Measurements from ENCODE around the gene SAMD11.
A peak's percentile ranks its signal among the peaks of the same experiment; 100 is the strongest.

The SAMD11 gene

DNA sequence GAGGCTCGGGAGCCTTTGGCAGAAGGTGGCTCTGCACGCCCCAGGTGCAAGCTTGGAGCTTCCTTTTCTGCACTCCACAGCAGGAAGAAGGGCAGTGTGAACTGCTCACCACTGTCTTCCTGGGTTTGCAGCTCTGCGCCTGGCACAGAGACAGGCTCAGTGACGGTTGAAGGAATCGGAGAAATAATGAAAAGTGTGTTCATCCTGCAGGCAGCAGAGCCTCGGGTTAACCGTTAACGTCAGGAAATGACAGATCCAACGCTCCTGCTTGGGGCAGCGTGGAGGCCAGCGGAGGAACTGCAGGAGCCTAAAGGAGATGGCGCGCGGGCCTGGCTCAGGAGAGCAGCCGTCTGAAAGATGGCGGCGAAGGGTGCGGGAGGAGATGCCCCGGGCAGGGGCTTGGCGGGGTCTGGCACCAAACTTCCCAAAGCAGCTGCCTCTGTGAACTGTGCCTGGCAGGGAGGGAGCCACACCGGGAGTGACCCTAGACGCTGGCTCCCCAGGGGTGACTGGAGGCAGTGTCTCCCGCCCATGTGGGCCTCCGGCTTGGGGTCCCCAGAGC is 10.9 kb upstream of the SAMD11 start:
- Histone ChIP-seq H3K36me3 (replicated peaks) (no peaks in the 10 kb centered on the region), H3K27ac (no peak overlapping the region), H3K4me3 (ENCODE audit: low read depth, low read length) (no peak overlapping the region), H3K27me3 (replicated peaks) (peaks cover 33% of the 10 kb centered on the region)
- TF ChIP-seq CTCF (IDR thresholded peaks at IDR 0.05; ENCODE audit: low read depth, low read length, missing control alignments), result peak; percentile 60
- in situ Hi-C loops (cut with HindIII; ENCODE audit: low pct_ligation_motif_present, low sequenced_read_pairs), result no loop called here
- peak; percentile 28 for DNase-seq

GRCh38 chr1:913491-914130 is 10.1 kb upstream of the SAMD11 start:
- no peak for TF ChIP-seq CTCF (IDR thresholded peaks at IDR 0.05; ENCODE audit: low read depth, low read length, missing control alignments)
- in situ Hi-C loops (cut with HindIII; ENCODE audit: low pct_ligation_motif_present, low sequenced_read_pairs), result no loop called here
- H3K27ac ChIP-seq, result no peak overlapping the region
- H3K36me3 ChIP-seq (replicated peaks), result no peaks in the 10 kb centered on the region
- no peak overlapping the region for H3K4me3 ChIP-seq (ENCODE audit: low read depth, low read length)
- DNase-seq, result no peak
- H3K27me3 ChIP-seq (replicated peaks), result peaks cover 37% of the 10 kb centered on the region

GRCh38 chr1:914131-914890 is 9.4 kb upstream of the SAMD11 start:
- Histone ChIP-seq H3K4me3 (ENCODE audit: low read depth, low read length) (no peak overlapping the region), H3K27ac (no peak overlapping the region), H3K36me3 (replicated peaks) (no peaks in the 10 kb centered on the region), H3K27me3 (replicated peaks) (peaks cover 40% of the 10 kb centered on the region)
- DNase-seq, result no peak
- no peak for TF ChIP-seq CTCF (IDR thresholded peaks at IDR 0.05; ENCODE audit: low read depth, low read length, missing control alignments)
- in situ Hi-C loops (cut with HindIII; ENCODE audit: low pct_ligation_motif_present, low sequenced_read_pairs), result no loop called here

DNA sequence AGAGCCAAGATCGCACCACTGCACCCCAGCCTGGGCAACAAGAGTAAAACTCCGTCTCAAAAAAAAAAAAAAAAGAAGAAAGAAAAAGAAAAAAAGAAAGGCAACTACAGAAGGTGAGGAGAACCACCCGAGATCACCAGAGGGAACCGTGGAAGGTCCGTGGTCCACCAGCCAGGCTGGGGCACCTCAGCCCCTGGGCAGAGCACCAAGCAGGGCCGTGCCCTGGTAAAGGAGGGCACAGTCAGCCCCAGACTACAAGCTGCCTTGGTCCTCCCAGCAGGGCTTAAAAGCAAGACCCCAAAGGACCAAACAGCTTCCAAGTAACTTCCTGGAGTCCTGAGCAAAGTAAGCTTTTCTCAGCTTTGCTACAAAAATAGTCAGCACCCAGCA is 8.8 kb upstream of the SAMD11 start:
- in situ Hi-C loops (cut with HindIII; ENCODE audit: low pct_ligation_motif_present, low sequenced_read_pairs), result no loop called here
- TF ChIP-seq CTCF (IDR thresholded peaks at IDR 0.05; ENCODE audit: low read depth, low read length, missing control alignments), result no peak
- DNase-seq, result no peak
- Histone ChIP-seq H3K27me3 (replicated peaks) (peaks cover 44% of the 10 kb centered on the region), H3K27ac (no peak overlapping the region), H3K36me3 (replicated peaks) (no peaks in the 10 kb centered on the region), H3K4me3 (ENCODE audit: low read depth, low read length) (no peak overlapping the region)

DNA sequence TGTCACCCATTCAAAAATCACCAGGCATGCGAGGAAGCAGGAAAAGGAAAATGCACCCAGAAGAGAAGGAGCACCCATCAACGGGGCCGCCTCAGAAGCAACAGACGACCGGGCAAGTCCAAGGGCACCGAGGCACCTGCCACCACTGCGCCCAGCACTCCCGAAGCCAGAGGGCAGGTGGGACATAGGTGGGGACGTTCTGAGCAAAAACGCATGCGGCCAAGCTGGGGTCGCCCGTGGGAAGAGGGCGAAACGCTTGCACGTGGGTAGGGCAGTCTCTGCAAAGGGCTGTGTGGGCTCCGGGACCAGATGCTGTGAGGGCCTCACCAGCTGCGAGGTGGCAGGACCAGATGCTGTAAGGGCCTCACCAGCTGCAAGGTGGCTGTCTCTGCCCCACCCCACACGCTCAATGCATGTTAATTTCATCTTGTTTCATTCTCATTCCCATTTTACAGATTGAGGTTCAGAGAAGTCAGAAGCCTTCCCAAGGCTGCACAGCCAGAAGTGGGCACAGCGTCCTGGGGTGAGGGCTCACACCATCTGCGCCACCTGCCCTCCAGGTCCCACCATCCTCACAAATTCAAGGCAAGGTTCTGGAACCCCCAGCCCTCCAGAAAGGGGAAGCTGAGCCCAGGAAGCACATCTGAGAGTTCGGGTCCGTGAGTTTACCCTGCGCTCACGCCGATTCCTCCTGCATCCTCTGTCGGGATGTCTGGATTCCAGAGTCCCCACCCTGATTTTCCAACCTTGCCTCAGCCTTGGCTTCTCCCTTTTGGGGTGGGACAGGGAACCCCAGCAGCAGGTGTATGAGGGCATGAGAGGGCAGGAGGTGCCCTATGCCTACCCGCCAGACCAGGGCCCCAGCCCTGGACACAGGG is 8.2 kb upstream of the SAMD11 start:
- TF ChIP-seq CTCF (IDR thresholded peaks at IDR 0.05; ENCODE audit: low read depth, low read length, missing control alignments), result no peak
- in situ Hi-C loops (cut with HindIII; ENCODE audit: low pct_ligation_motif_present, low sequenced_read_pairs), result no loop called here
- Histone ChIP-seq H3K27me3 (replicated peaks) (peaks cover 42% of the 10 kb centered on the region), H3K27ac (no peak overlapping the region), H3K4me3 (ENCODE audit: low read depth, low read length) (no peak overlapping the region), H3K36me3 (replicated peaks) (no peaks in the 10 kb centered on the region)
- no peak for DNase-seq
